Stimulated activated CD4-positive, alpha-beta T cell treated with anti-CD3 and anti-CD28 coated beads, Interleukin-1b, Interleukin-23, amount 100 ng/mL, for 1 hour (primary cell): Measurements from ENCODE around the gene ARL5B.

ENCODE experiments used
- DNase-seq, 2 donors: peaks; one replicate each; pipeline ENCODE4 v3.0.0-alpha.2; 2020; ENCODE audit warnings: low read depth in 2 of 2

Gene ARL5B

GRCh38 chr10:18658271-18659124, 733 bp upstream of the ARL5B start:
- DNase-seq, result no peak

DNA sequence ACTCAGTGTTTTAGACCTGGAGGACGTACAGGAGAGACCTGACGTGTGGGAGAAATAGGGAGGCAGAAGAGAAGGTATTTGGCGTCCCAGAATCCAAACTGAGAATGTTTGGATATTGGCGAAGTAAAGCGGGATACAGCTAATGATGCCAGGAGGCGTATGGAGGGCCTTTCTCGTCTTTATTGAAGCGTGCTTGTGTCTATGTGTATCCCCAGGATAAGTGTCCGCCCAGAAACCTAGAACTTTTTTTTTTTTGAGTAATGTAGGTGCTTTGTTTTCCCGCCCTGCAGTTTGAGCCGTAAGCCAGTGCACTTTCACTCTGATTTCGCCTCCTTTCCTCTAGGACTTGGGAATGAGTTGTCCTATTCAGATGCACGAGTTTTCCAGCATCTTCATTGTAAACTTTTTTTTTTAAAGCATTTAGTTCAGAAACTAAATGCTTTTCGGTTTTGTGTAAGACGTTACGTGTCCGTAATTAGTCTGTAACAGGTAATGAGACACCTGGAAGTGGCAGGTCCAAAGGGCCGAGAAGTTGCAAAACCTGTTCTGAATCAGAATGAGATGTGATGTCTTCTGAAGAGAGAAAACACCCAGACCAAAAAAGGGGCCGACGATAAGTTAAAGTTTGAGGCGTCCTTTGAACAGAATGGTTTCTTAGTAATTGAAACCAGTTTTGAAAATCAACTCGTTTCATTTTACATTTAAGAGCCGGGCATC, 746 bp downstream of the ARL5B start:
- no peak for DNase-seq

- DNase-seq, result no peak
These were observed 1.7 kb downstream of the ARL5B start for GRCh38 chr10:18660816-18661431.

GRCh38 chr10:18664841-18665478, 5.7 kb downstream of the ARL5B start:
- no peak for DNase-seq

DNA sequence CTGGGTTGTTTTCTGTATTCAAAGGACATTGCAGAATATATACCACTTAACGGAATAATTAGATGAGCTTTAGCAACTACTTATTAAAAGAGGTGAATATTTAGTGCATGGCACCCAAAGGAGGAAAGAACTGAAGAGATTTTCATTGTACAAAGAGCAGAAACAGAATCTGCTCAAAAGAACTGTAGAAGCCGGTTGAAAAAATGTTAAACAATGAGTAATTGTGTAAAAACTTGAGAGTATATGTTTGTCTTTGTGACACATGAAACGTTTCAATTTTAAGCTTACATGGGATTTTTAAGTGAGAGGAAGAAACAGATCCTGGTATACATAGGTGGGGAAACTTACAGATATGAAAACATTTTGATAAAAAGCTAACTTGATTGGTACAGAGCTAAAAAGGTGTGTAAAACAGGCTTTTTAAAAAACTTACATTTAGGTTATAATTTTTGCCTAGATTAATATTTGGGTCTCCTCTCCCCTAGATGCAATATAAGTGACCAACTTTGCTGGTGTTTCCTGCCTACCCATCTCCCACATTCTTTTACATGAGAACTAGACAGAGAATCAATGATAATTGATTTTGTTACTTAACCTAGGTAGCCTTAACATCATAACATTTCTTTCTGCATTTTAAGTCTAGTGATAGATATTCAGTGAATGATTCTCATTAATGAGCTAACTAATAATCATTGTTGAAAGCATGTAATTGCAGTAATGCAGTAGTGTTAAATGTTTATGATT, 6.8 kb downstream of the ARL5B start:
- no peak for DNase-seq

GRCh38 chr10:18666810-18667209, 7.6 kb downstream of the ARL5B start:
- DNase-seq, result no peak

DNA sequence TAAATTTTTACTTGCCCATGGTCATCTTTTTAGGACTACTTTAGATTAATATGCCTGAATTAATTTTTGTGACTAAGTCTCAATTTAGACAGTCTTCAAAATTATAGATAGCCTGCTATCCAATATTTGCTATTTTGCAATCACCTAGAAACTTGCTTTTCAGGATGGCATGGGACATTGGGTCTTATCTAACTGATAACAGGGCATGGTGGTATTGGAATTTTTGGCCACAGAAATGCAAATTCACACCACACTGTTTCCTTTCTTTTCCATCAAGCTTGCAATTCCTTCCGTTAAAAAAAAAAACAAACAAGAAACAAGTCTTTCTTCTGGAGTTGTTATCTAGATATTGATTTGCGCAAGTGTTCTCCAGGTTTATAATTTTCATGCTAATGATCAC, 8.8 kb downstream of the ARL5B start:
- DNase-seq, result no peak

DNA sequence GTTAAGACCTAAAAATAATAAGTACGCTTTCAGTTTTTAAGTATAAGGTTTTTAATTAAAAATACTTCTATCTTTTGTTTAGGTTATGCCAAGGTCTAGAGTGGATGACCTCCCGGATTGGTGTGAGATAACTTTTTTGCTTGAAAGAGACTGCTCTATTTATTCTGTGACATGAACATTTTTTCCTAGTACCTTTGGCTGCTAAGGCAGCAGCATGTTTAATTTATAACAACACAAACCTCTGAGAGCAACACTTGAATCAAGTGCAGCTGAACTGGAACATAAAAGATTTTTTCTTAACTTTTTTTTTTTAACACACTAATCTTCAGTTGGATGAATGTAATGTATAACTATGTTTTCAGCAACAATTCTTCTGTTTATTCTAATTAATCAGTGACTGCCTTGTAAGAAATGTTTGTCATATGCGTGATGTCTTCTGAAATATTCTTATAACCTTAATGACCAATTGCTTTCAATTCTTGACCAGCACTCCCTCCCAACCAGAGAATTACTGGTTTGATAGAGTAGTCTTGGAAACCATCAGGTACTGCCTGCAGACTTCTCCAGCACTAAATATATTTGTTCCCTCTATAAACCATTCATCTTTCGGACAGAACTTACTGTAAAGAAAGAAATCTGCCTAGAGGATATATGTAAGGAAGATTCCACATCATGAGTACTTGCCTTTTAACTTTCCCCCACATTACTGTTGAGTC, 16.0 kb downstream of the ARL5B start:
- no peak for DNase-seq

DNA sequence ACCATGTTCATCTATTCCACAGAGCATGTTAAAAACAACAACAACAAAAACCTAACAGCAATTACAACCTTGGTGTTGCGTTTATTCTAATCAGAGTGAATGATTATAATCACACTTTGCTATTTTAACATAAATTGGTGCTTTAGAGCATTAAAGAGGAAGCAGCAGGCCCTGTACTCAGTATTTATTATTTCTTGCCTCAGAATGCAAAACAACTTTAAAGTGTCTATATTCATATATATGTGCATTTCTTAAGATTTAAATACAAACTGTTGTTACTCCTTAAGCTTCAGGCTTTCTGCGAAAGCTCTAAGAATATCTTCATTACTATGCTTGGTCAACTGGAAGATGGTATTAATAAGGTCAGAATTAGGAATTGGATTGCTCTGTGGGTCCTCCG, 21.5 kb downstream of the ARL5B start:
- no peak for DNase-seq

DNA sequence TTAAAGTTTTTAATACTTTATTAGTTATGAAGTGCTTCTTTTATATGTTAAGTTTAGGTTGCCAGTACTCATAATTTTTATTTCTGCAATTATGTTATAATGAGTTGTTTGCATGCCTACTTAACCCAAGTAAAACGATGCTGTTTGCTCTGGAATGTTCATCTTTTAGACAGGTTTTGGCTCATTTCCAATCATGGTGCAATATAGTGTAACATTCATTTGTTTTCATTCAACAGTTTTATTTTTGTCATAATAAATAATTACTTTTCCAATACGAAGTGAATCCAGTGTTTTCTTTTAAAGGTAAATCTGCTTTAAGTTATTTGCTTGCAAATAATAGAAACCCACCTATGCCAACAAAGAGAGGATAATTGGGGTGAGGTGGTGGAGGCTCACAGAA, 22.1 kb downstream of the ARL5B start:
- no peak for DNase-seq

- no peak for DNase-seq
These were observed 22.8 kb downstream of the ARL5B start for GRCh38 chr10:18681971-18682411.

- no peak for DNase-seq
These were observed 24.2 kb downstream of the ARL5B start for GRCh38 chr10:18683427-18683826.

DNA sequence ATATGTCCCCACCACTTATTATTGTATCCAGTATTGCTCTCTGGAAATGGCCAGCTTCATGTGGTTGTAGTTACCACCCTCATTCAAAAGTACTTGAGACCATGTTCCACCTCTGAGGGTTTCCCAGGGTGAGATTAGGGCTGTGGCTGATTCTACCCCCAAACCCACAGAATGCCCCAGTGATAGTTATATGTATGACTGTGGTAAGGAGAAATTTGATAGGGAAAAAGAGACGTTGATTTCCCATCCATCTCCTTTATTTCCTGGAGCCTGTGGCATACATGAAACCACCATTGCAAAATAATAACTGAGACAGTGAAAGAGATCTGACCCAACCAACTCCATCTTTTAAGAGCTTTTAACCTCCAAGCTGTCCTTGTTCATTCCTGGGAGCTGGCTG, 25.2 kb downstream of the ARL5B start:
- DNase-seq, result no peak

- DNase-seq, result no peak
These were observed 25.7 kb downstream of the ARL5B start for GRCh38 chr10:18684953-18685352.

DNA sequence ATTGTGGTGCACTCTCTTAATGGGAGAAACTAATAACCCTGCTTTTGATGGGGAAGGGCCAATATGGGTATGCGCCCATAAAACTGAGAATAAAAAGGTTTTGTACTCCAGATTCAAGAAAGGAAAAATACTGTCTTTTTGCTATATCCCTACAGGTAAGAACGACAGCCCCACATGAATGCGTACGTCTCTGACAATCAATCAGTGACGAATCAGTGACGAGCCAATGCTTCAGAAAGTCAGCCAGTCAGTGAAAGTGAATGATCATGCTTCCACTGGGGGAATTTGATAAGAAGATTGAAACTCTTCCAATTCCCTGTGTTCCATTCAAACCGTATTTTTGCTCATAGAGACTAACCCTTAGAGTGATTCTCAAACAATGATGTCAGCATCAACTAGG, 26.3 kb downstream of the ARL5B start:
- DNase-seq, result no peak

DNA sequence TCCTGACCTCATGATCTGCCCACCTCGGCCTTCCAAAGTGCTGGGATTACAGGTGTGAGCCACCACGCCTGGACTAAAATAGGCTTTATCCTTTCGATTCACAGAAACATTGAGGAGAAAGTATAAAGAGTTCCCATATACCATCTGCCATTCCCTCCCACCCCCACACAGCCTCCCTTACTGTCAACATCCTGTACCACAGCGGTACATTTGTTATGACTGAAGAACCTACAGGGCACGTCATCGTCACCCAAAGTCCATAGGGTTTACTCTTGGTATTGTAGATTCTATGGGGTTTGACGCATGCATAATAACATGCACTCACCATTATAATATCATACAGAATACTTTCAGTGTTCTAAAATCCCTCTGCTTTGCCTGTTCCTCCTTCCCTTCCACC, 28.0 kb downstream of the ARL5B start:
- no peak for DNase-seq

DNA sequence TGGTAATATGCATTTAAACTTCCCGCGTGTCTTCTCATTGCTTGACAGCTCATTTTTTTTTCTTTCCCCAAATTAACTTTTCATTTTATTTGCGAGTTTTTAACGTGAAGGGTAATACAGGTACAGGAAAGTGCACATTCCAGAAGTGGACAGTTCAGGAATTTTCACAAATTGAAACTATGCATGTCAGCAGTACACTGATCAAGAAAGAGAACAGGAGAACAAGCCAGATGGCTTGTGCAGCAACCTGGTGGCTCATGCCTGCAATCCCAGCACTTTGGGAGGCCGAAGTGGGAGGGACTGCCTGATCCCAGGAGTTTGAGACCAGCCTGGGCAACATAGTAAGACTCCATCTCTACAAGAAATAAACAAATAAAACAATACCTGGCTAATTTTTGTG, 28.5 kb downstream of the ARL5B start:
- no peak for DNase-seq

GRCh38 chr10:18689498-18689897, 30.3 kb downstream of the ARL5B start:
- DNase-seq, result no peak

DNA sequence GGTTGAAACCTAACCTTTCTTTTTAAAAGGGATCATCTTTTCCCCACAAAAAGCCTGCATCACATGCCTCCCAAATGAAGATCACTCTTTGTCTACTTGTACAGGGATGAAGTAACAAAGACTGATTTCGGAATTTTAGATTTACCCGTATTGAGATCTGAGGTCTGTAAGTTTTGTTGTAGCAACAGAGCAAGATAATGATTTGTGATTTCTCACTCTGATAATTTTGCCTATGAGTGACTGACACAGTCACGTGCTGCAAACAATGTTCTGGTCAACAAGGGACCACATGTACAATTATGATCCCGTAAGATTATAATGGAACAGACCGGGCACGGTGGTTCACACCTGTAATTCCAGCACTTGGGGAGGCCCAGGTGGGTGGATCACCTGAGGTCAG, 31.3 kb downstream of the ARL5B start:
- no peak for DNase-seq

DNA sequence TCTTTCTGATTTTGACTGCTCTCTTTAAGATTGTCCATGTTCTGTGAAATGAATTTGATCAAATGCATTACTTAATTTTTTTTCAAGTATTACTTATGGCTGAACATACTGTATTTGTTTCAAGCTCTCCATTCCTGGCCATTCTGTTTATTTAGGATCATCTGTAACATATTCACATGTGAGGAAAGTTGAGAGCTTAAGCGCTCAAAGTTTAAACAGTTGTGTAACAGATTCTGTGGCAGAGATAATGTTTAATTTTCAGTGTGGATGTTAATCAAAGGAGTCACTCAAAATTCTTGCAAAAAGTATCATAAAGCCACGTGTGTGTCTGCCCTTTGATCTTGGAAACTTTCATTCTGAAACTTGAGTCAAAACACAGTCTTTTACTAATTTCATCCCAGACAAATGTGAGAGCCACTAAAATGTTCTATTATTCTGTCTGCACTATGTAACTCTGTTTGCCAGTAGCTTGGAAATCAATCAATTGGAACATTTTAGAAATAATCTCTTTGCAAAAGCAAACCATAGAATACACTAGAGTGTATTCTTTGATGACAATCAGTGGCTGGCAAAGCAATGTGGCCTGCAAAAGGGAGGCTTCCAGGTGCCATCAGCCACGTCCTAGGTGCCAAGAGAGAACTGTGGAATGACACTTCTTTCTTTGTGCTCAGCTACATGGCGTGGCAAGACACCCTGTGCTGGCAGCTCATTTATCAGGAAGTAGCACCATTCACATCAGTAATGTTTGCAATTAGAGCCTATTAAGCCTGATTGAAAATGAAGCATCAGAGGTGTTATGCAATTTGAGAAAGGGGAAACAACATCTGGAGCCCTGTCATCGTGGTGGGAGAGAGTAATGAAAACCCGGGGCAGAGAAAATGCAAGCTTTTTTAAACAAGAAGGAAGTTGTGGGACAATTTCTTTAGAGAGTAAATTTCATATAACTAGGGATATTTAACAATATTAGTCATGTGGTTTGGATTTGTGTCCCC, 40.9 kb downstream of the ARL5B start:
- DNase-seq, result no peak
